Stimulated activated CD4-positive, alpha-beta T cell treated with anti-CD3 and anti-CD28 coated beads, Interleukin-2, amount 100 ng/mL, for 48 hours (primary cell): ENCODE data around the gene NIPAL3.
"Not testable (repeated sequence)": the region's sequence is repeated elsewhere in the genome, so short reads cannot be mapped to it uniquely, and the experiment has no call there.

Experiments used
- DNase-seq, 2 donors: peaks; one replicate each; pipeline ENCODE4 v3.0.0-alpha.2; 2020

Gene NIPAL3

GRCh38 chr1:24463776-24464735 is 48.5 kb downstream of the NIPAL3 start:
- DNase-seq, result no peak

DNA sequence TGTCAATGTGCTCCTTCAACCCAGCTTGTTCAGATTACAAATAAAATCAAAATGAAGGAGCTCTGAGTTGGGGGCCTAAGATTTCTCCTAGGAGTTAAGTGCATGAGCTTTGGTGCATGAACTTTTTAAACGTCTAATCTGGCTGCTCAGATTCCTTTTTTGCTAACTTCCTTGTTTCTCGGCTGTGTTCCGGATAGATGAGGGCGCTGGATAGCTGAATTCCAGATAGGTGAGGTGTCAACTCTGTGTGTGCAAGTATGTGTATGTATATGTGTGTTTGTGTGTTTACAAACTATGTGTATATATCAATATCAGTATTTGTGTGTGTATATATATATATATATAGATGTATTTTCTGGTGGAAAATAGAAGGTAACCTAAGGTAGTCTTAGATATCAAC is 49.5 kb downstream of the NIPAL3 start:
- no peak for DNase-seq

GRCh38 chr1:24465638-24466037 is 50.0 kb downstream of the NIPAL3 start:
- no peak for DNase-seq

DNA sequence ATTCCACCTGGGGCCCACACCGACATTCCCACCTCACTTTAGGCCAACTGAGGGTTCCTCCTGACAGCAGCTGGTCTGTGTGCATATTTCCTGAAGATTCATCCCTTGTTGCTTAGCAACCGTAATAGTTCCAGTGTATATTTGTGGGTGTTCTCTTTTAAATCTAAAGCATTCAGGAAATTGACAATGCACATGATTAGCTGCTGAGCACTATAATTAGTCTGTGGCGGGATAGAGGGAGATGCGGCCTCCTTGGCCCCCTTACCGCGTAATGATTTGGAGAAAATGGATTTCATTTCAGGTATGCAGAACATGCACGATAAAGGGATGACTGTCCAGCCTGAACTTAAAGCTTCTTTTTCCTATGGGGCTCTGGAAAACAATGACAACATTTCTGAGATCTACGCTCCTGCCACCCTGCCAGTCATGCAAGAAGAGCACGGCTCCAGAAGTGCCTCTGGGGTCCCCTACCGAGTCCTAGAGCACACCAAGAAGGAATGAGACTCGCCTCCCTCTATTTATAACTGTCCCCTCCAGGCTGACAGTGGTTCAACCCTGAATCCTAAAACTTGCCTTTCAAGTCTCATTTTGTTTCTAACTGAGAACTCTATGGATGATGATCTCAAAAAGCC is 53.2 kb downstream of the NIPAL3 start:
- DNase-seq, result no peak

DNA sequence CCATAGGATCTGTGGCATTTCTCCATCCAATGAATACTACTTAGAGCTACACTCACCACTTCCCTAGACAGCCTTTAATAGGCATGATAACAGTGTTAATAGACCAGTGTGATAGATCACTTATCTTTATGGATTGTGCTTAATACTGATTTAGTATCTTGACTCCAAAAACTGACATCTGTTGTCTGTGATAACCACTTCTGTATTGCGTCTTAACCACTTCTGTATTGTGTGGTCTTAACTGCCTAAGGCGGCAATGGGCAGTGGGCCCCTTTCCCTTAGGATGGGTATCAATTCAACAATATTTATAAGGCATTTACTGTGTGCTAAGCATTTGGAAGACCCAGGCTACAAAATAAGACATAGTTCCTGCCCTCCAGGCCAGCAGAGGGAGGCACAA is 55.0 kb downstream of the NIPAL3 start:
- no peak for DNase-seq

DNA sequence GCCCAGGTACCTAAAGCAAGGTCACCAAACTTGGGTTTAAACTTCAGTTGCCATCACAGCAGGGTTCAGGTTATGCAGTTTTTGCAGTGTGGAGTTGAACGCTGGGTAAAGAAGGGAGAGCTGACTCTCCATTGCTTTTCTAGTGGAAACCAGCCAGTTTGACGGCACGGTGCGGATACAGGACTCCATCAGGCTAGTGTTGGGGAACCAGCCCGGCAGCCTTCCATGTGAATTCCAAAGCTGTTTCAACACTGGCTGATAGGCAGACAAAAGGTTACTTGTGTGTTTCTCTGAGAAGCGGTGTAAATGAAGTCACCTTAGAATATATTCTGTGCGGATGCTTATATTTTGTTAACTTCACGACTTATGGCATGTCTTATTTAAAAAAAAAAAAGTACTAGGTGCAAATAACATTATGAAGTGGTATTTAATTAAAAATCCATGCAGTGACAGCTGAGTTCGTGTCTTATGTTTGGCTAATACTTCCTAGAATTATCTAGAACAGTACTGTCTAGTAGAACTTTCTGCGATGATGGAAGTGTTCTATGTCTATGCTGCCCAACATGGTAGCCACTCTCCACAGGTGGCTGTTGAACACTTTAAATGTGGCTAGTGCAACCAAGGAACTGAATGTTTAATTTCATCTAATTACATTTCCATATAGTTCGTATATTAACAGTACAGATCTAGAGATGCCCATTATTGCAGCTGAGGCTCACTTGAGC is 57.1 kb downstream of the NIPAL3 start:
- DNase-seq, result no peak

GRCh38 chr1:24474193-24474592 is 58.6 kb downstream of the NIPAL3 start:
- no peak for DNase-seq

DNA sequence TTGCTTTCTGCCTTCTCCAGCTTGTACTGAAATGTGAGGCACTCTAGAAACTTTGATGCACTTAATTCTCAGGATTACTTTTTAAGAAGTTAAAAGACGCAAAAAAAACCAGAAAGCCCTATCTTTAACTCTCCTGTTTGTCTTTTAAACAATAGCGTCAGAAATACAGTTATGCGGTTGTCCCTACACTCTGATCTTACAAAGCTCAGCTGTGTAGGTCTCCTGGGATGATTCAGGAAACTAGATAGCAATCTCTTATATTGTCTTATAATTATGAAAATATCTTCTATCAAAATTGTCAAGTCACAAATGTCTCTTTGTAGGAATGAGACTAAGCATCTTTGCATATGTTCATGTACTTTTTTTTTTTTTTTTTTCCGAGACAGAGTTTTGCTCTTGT is 60.1 kb downstream of the NIPAL3 start:
- DNase-seq, result no peak

GRCh38 chr1:24476571-24476970 is 61.0 kb downstream of the NIPAL3 start:
- no peak for DNase-seq

DNA sequence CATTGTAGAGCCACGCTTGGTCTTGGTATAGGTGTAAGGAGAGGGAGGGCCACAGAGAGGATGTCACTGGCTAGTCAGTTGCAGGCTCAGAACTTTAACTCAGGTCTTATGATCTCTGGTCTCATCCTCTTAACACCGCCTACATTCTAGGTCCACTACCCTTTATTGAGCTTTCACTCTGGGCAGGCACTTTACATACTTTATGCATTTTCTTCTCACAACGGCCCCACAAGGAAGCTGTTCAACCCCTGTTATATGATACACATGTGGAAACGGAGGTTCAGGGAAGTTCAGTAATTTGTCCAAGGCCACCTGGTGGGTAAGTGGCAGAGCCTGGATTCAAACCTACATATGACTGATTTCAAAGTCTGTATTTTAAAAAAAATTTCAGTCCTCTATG is 61.7 kb downstream of the NIPAL3 start:
- no peak for DNase-seq

GRCh38 chr1:24481101-24481500 is 65.5 kb downstream of the NIPAL3 start:
- no peak for DNase-seq

DNA sequence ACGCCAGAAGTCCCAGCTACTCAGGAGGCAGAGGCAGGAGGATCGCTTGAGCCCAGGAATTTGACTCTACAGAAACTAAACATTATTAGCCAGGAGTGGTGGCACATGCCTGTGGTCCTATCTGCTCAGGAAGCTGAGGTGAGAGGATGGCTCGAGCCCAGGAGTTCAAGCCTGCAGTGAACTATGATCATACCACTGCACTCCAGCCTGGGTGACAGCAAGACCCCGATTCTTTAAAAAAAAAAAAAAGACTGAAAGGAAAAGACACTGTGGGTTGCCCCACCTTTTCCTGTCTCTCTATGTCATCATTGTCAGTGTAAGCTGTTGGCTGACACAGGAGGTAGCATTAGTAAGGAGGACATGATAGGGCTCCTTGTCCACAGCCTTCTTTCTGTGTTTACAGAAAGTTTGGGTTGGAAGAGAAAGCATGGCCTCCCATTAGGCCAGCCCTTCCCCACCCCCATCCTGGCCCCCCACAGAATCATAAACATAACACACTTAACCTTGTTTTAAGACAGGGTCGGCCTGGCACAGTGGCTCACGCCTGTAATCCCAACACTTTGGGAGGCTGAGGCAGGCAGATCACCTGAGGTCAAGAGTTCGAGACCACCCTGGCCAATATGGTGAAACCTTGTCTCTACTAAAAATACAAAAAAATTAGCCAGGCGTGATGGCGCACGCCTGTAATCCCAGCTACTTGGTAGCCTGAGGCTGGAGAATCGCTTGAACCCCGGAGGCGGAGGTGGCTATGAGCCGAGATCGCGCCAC is 66.4 kb downstream of the NIPAL3 start:
- DNase-seq, result no peak

- no peak for DNase-seq
These were observed 67.8 kb downstream of the NIPAL3 start for GRCh38 chr1:24483441-24483840.

DNA sequence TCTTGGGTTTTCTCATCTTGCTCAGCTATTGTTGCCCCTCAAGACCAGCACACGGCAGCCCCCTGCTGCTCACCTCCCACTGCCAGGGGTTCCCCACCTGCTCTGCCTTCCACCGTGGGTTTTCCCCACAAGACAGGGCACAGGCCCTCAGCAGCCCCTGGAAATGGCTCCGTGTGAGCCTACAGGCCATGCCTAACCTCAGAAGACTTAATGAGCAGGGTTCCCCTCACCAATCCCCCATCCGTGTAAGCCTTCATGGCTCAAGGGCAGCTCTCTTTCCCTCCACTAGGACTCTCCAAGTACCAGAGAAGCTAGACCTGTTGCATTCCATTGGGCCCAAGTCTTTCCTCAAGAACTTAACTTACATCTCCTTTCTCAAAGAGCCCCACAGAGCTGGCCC is 68.6 kb downstream of the NIPAL3 start:
- no peak for DNase-seq

DNA sequence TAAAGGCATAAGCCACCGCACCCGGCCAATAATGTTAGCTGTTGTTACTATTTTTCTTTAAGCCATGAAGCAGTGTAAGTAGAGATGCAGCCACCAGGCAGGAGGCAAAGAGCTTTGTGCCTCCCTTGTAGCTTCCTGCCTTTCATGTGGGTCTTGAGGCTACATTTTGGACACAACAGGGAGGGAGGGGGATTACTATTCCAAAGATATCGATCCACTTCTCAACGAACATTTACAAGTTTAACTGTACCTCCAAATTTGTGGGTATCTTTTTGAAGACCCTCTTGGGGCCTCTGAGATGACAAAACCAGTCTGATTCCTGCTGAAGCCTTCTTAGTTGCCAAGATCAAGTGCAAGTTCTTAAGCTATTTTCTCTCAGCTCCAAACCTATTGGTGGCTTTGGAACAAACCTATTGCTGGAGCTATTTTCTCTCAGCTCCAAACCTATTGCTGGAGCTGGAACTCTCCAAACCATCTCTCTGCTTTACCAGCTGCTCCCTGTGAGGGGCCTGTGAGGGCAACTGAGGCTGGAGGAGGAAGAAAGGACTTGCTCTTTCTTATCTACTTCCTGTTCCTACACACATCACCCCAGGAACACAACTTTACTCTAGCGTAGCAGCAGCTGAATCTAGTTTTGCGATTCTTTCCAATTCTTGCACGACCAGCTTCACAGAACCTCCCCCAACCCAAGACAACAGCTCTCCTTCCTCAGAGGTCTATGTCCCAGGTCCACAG is 70.9 kb downstream of the NIPAL3 start:
- DNase-seq, result no peak

DNA sequence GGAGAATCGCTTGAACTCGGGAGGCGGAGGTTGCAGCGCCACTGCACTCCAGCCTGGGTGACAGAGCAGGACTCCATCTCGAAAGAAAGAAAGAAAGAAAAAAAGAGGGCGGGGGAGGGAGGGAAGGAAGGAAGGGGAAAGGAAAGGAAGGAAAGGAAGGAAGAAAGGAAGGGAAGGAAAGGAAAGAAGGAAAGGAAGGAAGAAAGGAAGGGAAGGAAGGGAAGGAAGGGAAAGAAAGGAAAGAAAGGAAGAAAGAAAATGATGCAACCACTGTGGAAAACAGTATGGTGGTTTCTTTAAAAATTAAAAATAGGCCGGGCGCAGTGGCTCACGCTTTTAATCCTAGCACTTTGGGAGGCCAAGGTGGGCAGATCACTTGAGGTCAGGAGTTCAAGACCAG is 71.9 kb downstream of the NIPAL3 start:
- DNase-seq, result no peak

DNA sequence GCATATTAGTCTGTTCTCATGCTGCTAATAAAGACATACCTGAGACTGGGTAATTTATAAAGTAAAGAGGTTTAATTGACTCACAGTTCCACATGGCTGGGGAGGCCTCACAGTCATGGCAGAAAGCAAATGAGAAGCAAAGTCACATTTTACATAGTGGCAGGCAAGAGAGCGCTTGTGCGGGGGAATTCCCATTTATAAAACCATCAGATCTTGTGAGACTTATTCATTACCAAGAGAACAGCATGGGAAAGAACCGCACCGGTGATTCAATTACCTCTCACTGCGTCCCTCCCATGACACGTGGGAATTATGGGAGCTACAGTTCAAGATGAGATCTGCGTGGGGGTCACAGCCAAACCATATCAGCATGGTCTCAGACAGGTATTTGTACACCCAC is 72.6 kb downstream of the NIPAL3 start:
- peak in 1 of 2 donors; percentile 52 for DNase-seq

- DNase-seq, result no peak
These were observed 74.1 kb downstream of the NIPAL3 start for GRCh38 chr1:24489674-24490073.

- no peak for DNase-seq
These were observed 74.6 kb downstream of the NIPAL3 start for GRCh38 chr1:24490101-24490781.

DNA sequence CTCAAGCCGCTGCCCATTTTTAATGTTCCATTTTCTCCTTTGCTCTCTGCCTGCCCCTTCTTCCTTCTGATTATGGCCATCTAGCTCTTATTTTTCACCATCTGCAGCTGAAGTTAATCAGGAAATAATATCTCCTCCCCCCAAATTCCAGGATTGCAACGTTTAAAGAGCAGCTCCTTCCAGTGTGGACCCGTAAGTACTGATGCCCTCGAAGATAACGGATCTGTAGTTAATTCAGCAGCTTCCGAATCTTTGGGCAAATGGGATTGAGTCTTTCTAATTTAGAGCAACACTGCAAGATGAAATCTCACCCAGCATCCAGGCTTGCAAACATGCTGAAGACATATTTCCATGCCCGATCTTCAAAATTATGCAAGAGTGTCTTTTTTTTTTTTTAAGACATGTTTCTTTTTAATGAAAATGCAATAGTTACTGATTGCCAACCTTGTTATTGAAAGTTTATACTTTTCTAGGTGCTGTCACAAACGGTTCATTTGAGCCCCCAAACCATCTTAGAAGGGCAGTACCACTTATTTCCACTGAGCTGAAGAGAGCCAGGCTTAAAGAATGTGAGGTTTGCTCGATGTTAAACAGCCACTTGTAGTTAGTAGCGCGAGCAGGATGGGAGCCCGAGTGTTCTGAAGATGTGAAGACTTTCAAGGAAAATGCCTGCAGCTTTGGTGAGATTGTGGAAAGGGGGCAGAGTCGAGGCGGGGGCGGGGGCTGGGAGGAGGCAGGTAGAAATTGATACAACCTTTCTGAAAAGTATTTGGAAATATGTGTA is 76.2 kb downstream of the NIPAL3 start:
- DNase-seq, result no peak

DNA sequence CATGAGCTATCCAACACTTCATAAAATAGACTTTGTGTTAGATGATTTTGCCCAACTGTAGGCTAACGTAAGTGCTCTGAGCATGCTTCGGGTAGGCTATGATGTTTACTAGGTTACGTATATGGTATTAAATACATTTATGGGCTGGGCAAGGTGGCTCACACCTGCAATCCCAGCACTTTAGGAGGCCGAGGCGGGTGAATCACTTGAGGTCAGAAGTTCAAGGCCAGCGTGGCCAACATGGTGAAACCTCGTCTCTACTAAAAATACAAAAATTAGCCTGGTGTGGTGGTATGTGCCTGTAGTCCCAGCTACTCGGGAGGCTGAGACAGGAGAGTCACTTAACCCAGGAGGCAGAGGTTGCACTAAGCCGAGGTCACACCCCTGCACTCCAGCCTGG is 77.3 kb downstream of the NIPAL3 start:
- DNase-seq, result not testable (repeated sequence)
